Measurements from ENCODE around the gene FEZF1.

Gene FEZF1

GRCh38 chr7:122304319-122304975 lies at the start of gene FEZF1:
TSS of gene FEZF1 (minus strand) at chr7:122304750. CDS start at chr7:122304437, 313 bp downstream.
- no peak for DNase-seq (ENCODE audit: low spot score)

GRCh38 chr7:122352454-122352853 lies 47.9 kb upstream of the FEZF1 start:
- no peak for DNase-seq (ENCODE audit: low spot score)

- DNase-seq (ENCODE audit: low spot score): no peak
Observed at GRCh38 chr7:122350701-122351100, 46.2 kb upstream of the FEZF1 start.

GRCh38 chr7:122344303-122344620 lies 39.7 kb upstream of the FEZF1 start:
- no peak for DNase-seq (ENCODE audit: low spot score)

- DNase-seq (ENCODE audit: low spot score): no peak
Observed at GRCh38 chr7:122343601-122344302, 39.2 kb upstream of the FEZF1 start.

- no peak for DNase-seq (ENCODE audit: low spot score)
Observed at GRCh38 chr7:122340427-122340826, 35.9 kb upstream of the FEZF1 start.

GRCh38 chr7:122339145-122339904 lies 34.8 kb upstream of the FEZF1 start:
- no peak for DNase-seq (ENCODE audit: low spot score)

GRCh38 chr7:122337011-122337410 lies 32.5 kb upstream of the FEZF1 start:
- DNase-seq (ENCODE audit: low spot score): no peak

GRCh38 chr7:122329145-122329802 lies 24.7 kb upstream of the FEZF1 start:
- DNase-seq (ENCODE audit: low spot score): no peak

- DNase-seq (ENCODE audit: low spot score): no peak
Observed at GRCh38 chr7:122327969-122328368, 23.4 kb upstream of the FEZF1 start.

GRCh38 chr7:122316467-122317388 lies 12.2 kb upstream of the FEZF1 start:
- DNase-seq (ENCODE audit: low spot score): no peak

- DNase-seq (ENCODE audit: low spot score): no peak
Observed at GRCh38 chr7:122315507-122316466, 11.2 kb upstream of the FEZF1 start.

GRCh38 chr7:122314284-122314683 lies 9.7 kb upstream of the FEZF1 start:
- no peak for DNase-seq (ENCODE audit: low spot score)

GRCh38 chr7:122312789-122313188 lies 8.2 kb upstream of the FEZF1 start:
- no peak for DNase-seq (ENCODE audit: low spot score)

GRCh38 chr7:122311734-122312450 lies 7.3 kb upstream of the FEZF1 start:
- no peak for DNase-seq (ENCODE audit: low spot score)

GRCh38 chr7:122311050-122311700 lies 6.6 kb upstream of the FEZF1 start:
- DNase-seq (ENCODE audit: low spot score): no peak

- DNase-seq (ENCODE audit: low spot score): no peak
Observed at GRCh38 chr7:122310119-122311021, 5.8 kb upstream of the FEZF1 start.

GRCh38 chr7:122309421-122309820 lies 4.9 kb upstream of the FEZF1 start:
- no peak for DNase-seq (ENCODE audit: low spot score)
